ENCODE data around the gene SULT6B1. TPM values are rescaled to one million over a fixed set of nuclear protein-coding genes. Genes with fewer than 3 reads are reported as not detected.
"Not testable (repeated sequence)": the region's sequence is repeated elsewhere in the genome, so short reads cannot be mapped to it uniquely, and the experiment has no call there.

SULT6B1 gene, protein sequence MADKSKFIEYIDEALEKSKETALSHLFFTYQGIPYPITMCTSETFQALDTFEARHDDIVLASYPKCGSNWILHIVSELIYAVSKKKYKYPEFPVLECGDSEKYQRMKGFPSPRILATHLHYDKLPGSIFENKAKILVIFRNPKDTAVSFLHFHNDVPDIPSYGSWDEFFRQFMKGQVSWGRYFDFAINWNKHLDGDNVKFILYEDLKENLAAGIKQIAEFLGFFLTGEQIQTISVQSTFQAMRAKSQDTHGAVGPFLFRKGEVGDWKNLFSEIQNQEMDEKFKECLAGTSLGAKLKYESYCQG
- polyA plus RNA-seq (ENCODE audit: insufficient read length in 3 of 3), result not detected

- no peak for DNase-seq (ENCODE audit: low read depth in 3 of 3, low spot score in 2 of 3)
Observed at GRCh38 chr2:37188570-37188969, at the start of gene SULT6B1. TSS of gene SULT6B1 (minus strand) at chr2:37188670. CDS start at chr2:37188640, 30 bp downstream.

DNA sequence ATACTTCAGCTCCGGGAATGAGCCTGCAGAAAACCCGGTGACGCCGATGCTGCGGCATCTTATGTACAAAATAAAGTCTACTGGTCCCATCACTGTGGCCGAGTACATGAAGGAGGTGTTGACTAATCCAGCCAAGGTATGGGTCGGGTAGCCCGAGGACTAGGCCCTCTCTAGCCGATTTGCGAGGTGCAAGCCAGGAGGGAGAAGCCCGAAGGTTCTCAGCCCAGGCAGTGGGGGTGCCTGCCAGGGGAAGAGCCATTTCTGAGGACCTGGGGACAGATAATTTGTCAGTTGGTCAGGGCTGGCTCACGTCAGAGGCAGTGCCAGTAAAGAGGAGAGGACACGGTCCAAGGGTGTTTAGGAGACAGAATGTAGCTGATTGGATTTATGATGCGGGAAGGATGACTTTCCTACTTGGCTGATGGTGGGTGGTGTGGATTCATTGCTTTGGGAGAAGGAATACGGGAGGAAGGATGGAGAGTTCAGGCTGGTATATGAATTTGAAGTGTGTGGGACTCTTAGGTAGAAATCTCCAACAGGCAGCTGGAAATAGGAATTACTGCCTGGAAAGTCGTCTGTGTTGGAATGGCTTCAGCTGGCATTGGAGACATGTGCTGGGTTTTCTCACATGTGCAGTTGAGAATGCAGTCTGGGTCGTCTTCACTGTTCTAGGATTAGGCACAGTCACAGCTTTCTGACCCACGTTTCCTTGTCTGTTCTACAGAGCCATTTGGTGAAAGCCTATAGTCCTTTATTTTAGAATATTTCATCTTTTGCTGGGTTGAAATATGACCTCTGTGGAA is 43.9 kb upstream of the SULT6B1 start:
- DNase-seq (ENCODE audit: low read depth in 3 of 3, low spot score in 2 of 3), result peak in 2 of 3 donors; percentile 17 to 21

GRCh38 chr2:37231241-37232130 is 43.0 kb upstream of the SULT6B1 start, which contains the start of the genes CEBPZ and NDUFAF7:
TSS of gene CEBPZ (minus strand) at chr2:37231596. CDS start at chr2:37231567, 29 bp downstream.
TSS of gene NDUFAF7 (plus strand) at chr2:37231658. CDS start at chr2:37231706, 48 bp downstream.
- peak; percentile 77 to 87 (median 87) for DNase-seq (ENCODE audit: low read depth in 3 of 3, low spot score in 2 of 3)

GRCh38 chr2:37230581-37230980 is 42.1 kb upstream of the SULT6B1 start:
- DNase-seq (ENCODE audit: low read depth in 3 of 3, low spot score in 2 of 3), result no peak

DNA sequence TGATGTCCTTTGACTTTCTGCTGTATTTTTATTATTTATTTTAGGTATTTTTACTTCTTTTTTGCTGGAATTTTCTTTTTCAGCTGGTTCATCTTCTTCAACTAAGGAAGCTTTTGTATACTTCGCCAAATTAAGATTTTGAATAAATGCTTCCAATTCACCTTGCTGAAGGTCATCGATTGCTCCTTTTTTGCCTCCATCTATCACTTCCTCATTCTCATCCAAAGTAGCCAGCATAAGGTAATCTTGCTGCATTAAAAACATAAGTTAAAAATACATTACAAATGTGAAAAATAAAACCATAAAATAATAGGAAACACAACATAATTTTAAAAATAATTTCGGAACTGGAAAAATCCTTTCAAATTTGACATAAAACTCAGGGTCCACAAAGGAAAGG is 40.3 kb upstream of the SULT6B1 start:
- no peak for DNase-seq (ENCODE audit: low read depth in 3 of 3, low spot score in 2 of 3)

DNA sequence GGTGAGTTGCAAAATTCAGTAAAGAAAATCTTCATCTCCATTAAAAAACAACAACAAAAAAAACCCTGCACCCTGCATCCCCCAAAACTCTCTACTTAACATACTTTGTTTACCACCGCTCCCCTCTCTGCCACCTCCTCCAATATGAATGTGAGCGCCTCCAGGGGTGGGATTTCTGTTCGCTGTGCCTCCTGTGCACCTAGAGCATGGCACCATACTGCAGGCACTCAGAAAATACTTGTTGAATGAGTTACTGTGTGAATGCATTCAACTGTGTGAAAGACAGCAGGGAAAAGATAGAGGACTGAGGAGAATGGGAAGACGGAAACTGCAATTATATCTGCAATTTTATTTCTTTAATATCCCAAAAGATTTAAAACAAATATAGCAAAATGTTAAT is 38.4 kb upstream of the SULT6B1 start:
- DNase-seq (ENCODE audit: low read depth in 3 of 3, low spot score in 2 of 3), result no peak

DNA sequence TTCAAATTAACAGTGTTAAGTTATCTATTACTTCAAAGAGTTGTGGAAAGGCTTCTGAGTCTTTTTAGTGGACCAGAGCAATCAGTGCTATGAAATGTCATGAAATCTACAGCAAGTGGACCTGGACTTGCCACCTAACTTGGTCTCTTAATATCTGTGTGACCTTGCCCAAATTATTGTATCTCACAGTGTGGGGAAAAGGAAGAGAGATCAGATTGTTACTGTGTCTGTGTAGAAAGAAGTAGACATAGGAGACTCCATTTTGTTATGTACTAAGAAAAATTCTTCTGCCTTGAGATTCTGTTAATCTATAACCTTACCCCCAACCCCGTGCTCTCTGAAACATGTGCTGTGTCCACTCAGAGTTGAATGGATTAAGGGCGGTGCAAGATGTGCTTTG is 36.7 kb upstream of the SULT6B1 start:
- DNase-seq (ENCODE audit: low read depth in 3 of 3, low spot score in 2 of 3), result not testable (repeated sequence)

GRCh38 chr2:37224063-37224462 is 35.6 kb upstream of the SULT6B1 start:
- no peak for DNase-seq (ENCODE audit: low read depth in 3 of 3, low spot score in 2 of 3)

DNA sequence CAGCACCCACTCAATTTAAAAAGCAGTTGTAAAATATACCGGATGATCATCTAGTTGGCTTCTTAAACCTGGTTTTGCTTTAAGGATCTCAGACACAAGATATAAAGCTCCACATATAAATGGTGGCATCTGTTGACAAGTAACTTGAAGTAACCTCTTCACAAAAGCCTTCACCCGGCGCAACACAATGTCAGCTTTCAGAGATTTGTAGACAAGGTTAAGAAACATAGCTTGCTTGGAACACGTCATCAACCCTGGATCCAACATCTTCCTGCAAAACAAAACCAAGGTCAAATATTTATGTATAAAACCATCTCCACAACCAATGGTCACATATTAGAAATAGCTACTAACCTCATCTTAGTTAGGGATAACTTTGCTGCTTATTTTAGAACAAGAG is 34.7 kb upstream of the SULT6B1 start:
- DNase-seq (ENCODE audit: low read depth in 3 of 3, low spot score in 2 of 3), result no peak

DNA sequence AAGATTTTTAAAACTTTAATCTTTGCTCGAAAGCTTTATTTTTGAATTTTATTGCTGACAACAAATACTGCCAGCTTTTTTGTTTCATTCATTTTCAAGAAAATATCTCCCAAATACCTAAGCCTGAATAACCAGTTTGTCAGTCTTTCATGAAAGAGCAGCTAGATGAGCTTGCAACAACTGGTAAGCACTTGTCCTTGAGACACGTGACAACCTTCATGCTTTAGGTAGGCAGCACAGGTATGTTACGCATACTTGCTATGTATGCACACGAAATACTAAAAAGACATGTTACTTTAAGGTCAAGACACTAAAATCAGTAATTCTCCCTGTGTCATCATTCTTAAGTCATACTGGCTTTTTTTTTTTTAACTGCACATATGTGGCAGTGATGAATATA is 30.6 kb upstream of the SULT6B1 start:
- DNase-seq (ENCODE audit: low read depth in 3 of 3, low spot score in 2 of 3), result no peak

DNA sequence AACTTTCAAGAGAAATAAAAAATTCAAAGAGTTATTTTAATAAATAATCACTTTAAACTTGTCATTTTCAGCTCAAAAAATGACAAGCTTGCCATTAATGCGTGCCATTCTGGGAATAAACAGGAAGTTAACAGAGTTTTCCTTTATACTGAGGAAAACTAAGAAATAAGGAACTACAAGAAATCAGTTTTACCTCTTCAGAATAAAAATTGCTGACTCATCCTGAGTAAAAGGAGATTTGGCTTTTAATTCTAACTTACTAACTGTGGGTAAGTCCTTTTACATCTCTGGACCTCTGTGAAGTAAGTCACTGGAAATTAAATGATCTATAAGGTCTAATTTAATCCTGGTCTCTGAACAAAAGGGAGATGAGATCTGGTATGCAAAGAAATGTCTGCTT is 26.8 kb upstream of the SULT6B1 start:
- no peak for DNase-seq (ENCODE audit: low read depth in 3 of 3, low spot score in 2 of 3)

DNA sequence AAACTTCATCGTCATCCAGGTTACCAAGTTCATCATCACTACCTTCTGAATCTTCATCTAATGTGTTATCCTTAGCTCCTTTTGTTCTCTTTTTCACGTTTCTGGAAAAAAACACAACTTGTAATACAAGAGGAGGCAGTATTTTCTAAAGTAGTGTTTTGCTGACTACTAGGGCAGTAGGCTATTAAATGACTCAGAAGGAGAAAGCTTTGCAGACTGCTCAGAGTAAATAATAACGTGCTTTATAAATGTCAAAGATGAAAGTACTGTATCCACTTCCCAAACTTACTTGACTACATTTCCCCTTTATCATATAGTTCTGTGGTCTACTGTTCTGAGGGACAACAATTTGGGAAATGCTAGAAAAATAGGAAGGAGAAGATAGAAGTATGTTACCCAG is 23.5 kb upstream of the SULT6B1 start:
- DNase-seq (ENCODE audit: low read depth in 3 of 3, low spot score in 2 of 3), result no peak

DNA sequence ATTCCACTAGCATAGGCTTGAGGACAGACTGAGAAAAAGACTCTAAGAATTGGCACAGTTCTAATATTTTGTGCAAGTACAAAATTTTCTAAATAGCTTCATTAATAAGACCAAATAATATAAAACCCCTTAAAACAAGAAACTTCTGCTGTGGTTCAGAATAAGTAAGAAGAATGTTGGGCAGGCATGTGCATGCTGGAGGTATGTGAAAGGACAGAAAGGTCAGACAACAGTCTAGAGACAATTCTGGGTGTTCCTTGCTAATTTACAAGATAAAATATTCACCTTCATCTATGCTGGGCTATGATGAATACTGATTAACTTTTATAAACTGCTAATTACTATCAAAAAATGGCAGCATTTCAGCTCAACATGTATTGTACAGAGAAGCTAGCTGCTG is 22.7 kb upstream of the SULT6B1 start:
- no peak for DNase-seq (ENCODE audit: low read depth in 3 of 3, low spot score in 2 of 3)

- not testable (repeated sequence) for DNase-seq (ENCODE audit: low read depth in 3 of 3, low spot score in 2 of 3)
Observed at GRCh38 chr2:37206760-37207159, 18.3 kb upstream of the SULT6B1 start.

DNA sequence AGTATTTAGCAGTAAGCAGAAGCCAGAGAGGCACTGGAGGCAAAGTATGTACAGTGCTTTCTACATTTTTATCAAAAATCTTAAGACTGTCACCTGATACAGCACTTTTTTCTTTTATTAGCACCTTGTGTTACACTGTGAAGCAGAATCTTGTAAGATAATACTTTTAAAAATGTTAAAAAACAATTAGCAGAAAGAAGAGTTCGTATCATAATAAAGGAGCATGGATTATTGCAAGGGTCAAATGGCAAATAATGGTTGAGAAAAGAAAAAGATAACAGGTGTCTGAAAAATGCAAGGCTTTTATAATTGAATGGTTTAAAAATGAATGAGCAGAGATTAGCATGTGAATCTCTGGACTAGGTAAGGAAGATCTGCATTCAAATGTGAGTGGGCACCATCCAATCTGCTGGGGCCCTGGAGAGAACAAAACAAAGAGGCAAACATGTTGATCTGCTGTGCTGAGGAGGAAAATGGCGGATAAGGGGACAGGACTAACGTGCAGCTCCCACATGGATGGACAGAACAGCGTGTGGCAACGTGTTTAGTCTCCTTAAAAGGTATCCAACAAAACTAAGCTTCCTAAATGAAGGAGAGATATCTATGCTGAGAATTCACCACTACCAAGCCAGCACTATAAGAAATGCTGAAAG is 17.3 kb upstream of the SULT6B1 start:
- no peak for DNase-seq (ENCODE audit: low read depth in 3 of 3, low spot score in 2 of 3)

DNA sequence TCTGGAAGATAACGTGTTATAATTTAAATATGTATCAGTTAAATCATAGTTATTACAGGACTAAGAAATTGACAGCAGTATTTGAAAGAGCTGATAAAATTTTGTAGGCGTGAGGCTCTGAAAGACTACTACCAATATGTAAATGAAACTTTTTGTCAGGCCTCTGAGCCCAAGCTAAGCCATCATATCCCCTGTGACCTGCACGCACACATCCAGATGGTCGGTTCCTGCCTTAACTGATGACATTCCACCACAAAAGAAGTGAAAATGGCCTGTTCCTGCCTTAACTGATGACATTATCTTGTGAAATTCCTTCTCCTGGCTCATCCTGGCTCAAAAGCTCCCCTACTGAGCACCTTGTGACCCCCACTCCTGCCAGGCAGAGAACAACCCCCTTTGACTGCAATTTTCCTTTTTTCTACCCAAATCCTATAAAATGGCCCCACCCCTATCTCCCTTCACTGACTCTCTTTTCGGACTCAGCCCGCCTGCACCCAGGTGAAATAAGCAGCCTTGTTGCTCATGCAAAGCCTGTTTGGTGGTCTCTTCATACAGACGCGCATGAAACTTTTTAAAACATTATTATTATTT is 16.7 kb upstream of the SULT6B1 start:
- DNase-seq (ENCODE audit: low read depth in 3 of 3, low spot score in 2 of 3), result not testable (repeated sequence)

DNA sequence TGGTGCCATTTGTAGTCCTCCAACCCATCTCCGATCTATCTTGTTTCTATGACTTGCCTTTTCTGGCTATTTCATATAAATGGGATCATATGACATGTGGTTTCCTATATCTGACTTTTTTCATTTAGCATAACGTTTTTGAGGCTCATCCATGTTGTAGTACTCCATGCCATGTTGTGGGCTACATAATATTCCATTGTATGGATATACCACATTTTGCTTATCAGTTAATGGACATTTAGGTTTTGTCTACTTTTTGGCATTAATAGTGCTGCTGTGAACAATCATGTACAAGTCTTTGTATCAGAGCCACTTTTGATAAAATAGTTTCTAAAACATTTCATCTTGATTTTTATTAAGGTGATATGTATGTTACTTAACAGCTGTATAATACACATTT is 15.2 kb upstream of the SULT6B1 start:
- no peak for DNase-seq (ENCODE audit: low read depth in 3 of 3, low spot score in 2 of 3)

DNA sequence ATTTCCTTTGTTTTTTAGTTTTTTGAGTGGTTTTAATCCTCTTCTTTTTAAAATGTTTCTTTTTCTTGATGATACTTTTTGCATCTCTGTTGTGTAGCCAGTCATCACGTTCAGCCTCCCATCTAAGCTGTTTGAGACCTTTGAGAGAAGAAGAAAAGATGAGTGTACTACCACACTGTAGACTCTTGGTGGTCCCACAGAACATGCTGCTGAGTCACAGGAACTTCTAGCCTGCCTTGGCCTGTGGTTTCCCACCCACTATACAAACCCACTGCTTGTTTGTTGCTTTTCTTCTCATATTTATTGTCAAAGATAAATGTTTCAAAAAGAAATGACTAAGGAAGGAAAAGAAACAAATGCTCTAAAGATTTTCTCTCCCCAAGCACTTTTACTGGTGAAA is 13.3 kb upstream of the SULT6B1 start:
- DNase-seq (ENCODE audit: low read depth in 3 of 3, low spot score in 2 of 3), result no peak

- no peak for DNase-seq (ENCODE audit: low read depth in 3 of 3, low spot score in 2 of 3)
Observed at GRCh38 chr2:37201208-37201607, 12.7 kb upstream of the SULT6B1 start.

- no peak for DNase-seq (ENCODE audit: low read depth in 3 of 3, low spot score in 2 of 3)
Observed at GRCh38 chr2:37198681-37199065, 10.2 kb upstream of the SULT6B1 start.
